GM10248 (cell line): ENCODE measurements around the gene PRKCH.

Experiments used
- CTCF ChIA-PET: fragments of 300-600 bp; sonication (Branson Sonifier 250); formaldehyde crosslinking; extraction: SDS; loops from one replicate; lab custom pipeline; 2021; ENCODE audit warnings: antibody characterized with exemption; lab: Yijun Ruan, JAX
- POLR2A ChIA-PET: fragments of 350-650 bp; sonication (Branson Sonifier 250); formaldehyde crosslinking; extraction: SDS; loops from one replicate; lab custom pipeline; 2020; ENCODE audit warnings: antibody characterized with exemption; lab: Yijun Ruan, JAX
- DNase-seq: peaks from one replicate; pipeline ENCODE4 v3.0.0; 2012; ENCODE audit errors: extremely low spot score
- CTCF ChIP-seq: IDR thresholded peaks from 2 replicates; pipeline ENCODE4 v1.5.1; 2012; ENCODE audit warnings: mild to moderate bottlenecking, low read depth; ENCODE audit errors: extremely low read depth, missing control alignments, control extremely low read depth

The PRKCH gene

GRCh38 chr14:61391119-61391518 is 69.7 kb downstream of the PRKCH start:
- DNase-seq = no peak
- TF ChIP-seq CTCF = no peak
- ChIA-PET POLR2A (interaction anchor here (0.5 kb wide), 1 partner anchor 26 kb away, joined by 4 read pairs; no protein-coding TSS in a partner anchor), CTCF (interaction anchor here (0.8 to 2.9 kb wide), 2 partner anchors 10 to 13 kb away, joined by 3 to 15 read pairs; no protein-coding TSS in a partner anchor)

- POLR2A ChIA-PET = no interaction called here
- CTCF ChIA-PET = no interaction called here
- DNase-seq = no peak
- TF ChIP-seq CTCF = no peak
Observed at GRCh38 chr14:61392297-61392696, 70.9 kb downstream of the PRKCH start.

- no peak for TF ChIP-seq CTCF
- DNase-seq = no peak
- ChIA-PET CTCF (interaction anchor here (0.8 to 1.9 kb wide), 4 partner anchors 8 to 466 kb away, joined by 3 to 7 read pairs (median 5); no protein-coding TSS in a partner anchor), POLR2A (no interaction called here)
Observed at GRCh38 chr14:61394542-61394941, 73.2 kb downstream of the PRKCH start.

- ChIA-PET POLR2A (no interaction called here), CTCF (interaction anchor here (0.8 to 1.9 kb wide), 8 partner anchors 9 to 465 kb away, joined by 3 to 7 read pairs (median 4); no protein-coding TSS in a partner anchor)
- no peak for TF ChIP-seq CTCF
- DNase-seq = no peak
Observed at GRCh38 chr14:61395115-61395725, 73.8 kb downstream of the PRKCH start.

GRCh38 chr14:61396279-61396678 is 74.9 kb downstream of the PRKCH start:
- ChIA-PET CTCF (interaction anchor here (1.2 to 1.9 kb wide), 6 partner anchors 10 to 65 kb away, joined by 3 to 7 read pairs (median 4); no protein-coding TSS in a partner anchor), POLR2A (no interaction called here)
- no peak for TF ChIP-seq CTCF
- no peak for DNase-seq

GRCh38 chr14:61396694-61397093 is 75.3 kb downstream of the PRKCH start:
- no peak for DNase-seq
- CTCF ChIA-PET = interaction anchor here (1.2 to 1.9 kb wide), 3 partner anchors 10 to 64 kb away, joined by 3 to 7 read pairs (median 5); no protein-coding TSS in a partner anchor
- POLR2A ChIA-PET = no interaction called here
- TF ChIP-seq CTCF = no peak
